MCF 10A (cell line): ENCODE measurements around the gene PSMB8. TPM values are rescaled to one million over a fixed set of nuclear protein-coding genes. Genes with fewer than 3 reads are reported as not detected.

Experiments
- BruUV-seq: library from RNA; stranded (reverse); fragments of 400-500 nt; replicated peaks from 2 replicates; lab custom pipeline; 2021; lab: Mats Ljungman, UMichigan
- CTCF ChIA-PET: fragments of 300-600 bp; sonication (Branson Sonifier 250); formaldehyde crosslinking; extraction: SDS; loops from one replicate; lab custom pipeline; 2021; ENCODE audit warnings: antibody characterized with exemption, inconsistent platforms; lab: Yijun Ruan, JAX
- POLR2A ChIA-PET: fragments of 300-600, 350-650 bp; sonication (Branson Sonifier 250); formaldehyde crosslinking; extraction: SDS; loops from one replicate; lab custom pipeline; 2020; ENCODE audit warnings: antibody characterized with exemption, inconsistent platforms; lab: Yijun Ruan, JAX
- DNase-seq: peaks from one replicate; pipeline ENCODE4 v3.0.0-alpha.2; 2018; ENCODE audit not compliant: unreplicated experiment
- H3K27ac Mint-ChIP-seq: one replicate; pipeline ENCODE4 v1.8.0; 2022; ENCODE audit warnings: mild to moderate bottlenecking, low read depth, mixed read lengths; ENCODE audit not compliant: unreplicated experiment
- H3K27me3 Mint-ChIP-seq: one replicate; pipeline ENCODE4 v1.8.0; 2022; ENCODE audit warnings: mixed read lengths; ENCODE audit not compliant: insufficient read depth, unreplicated experiment
- H3K36me3 Mint-ChIP-seq: one replicate; pipeline ENCODE4 v1.8.0; 2022; ENCODE audit warnings: mild to moderate bottlenecking, moderate library complexity, mixed read lengths; ENCODE audit not compliant: insufficient read depth, unreplicated experiment
- H3K4me1 Mint-ChIP-seq: one replicate; pipeline ENCODE4 v1.8.0; 2022; ENCODE audit warnings: mixed read lengths; ENCODE audit not compliant: insufficient read depth, unreplicated experiment
- H3K4me3 Mint-ChIP-seq: one replicate; pipeline ENCODE4 v1.8.0; 2022; ENCODE audit warnings: mild to moderate bottlenecking, moderate library complexity, mixed read lengths; ENCODE audit not compliant: unreplicated experiment
- H3K9me3 Mint-ChIP-seq: one replicate; pipeline ENCODE4 v1.8.0; 2022; ENCODE audit warnings: mixed read lengths; ENCODE audit not compliant: unreplicated experiment
- intact Hi-C: fragments of 100-400 bp; cut with micrococcal nuclease; formaldehyde crosslinking; loops from 2 replicates; pipeline ENCODE4 v1.14.1; 2022
- total RNA-seq: library from RNA; stranded (reverse); gene quantifications from 2 replicates; pipeline ENCODE4 v1.2.3, GENCODE V29; 2022
- TF ChIP-seq, protein P1 (sequence below): fragments of 200-600 bp; IDR thresholded peaks from one replicate; pipeline ENCODE4 v1.8.0; 2022; ENCODE audit warnings: antibody characterized with exemption, mild to moderate bottlenecking; ENCODE audit not compliant: unreplicated experiment

Gene PSMB8
- total RNA-seq, 1 experiment from 2014 or later: 34.1 TPM

DNA sequence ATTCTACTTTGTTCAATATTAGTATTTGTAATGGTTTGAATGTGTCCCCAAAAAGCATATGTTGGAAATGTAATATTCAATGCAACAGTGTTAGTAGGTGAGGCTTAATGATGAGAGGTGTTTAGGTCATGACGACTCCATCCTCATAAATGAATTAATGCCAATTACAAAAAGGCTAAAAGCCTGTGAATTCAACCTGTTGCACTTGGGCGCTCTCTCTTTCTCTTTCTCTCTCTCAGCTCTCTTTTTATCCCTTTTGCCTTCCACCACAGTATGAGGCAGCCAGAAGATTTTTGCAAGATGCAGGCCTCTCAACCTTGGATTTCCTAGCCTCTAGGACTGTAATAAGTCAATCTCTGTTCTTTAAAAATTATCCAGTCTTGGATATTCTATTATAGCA lies 44.7 kb upstream of the PSMB8 start:
- no peak for DNase-seq
- Mint-ChIP-seq H3K4me1 (peaks cover 11% of the 10 kb centered on the region), H3K27ac (no peak overlapping the region), H3K4me3 (no peak overlapping the region), H3K27me3 (no peaks in the 10 kb centered on the region), H3K9me3 (no peaks in the 10 kb centered on the region), H3K36me3 (no peaks in the 10 kb centered on the region)
- intact Hi-C loops: loop anchor here (5.0 kb wide), 1 partner anchor 44 kb away; no protein-coding TSS in a partner anchor
- CTCF ChIA-PET: interaction anchor here (0.6 kb wide), 1 partner anchor 30 kb away, joined by 3 read pairs; no protein-coding TSS in a partner anchor
- POLR2A ChIA-PET: interaction anchor here (1.0 kb wide), 1 partner anchor 79 kb away, joined by 3 read pairs; no protein-coding TSS in a partner anchor
- TF ChIP-seq, protein P1, sequence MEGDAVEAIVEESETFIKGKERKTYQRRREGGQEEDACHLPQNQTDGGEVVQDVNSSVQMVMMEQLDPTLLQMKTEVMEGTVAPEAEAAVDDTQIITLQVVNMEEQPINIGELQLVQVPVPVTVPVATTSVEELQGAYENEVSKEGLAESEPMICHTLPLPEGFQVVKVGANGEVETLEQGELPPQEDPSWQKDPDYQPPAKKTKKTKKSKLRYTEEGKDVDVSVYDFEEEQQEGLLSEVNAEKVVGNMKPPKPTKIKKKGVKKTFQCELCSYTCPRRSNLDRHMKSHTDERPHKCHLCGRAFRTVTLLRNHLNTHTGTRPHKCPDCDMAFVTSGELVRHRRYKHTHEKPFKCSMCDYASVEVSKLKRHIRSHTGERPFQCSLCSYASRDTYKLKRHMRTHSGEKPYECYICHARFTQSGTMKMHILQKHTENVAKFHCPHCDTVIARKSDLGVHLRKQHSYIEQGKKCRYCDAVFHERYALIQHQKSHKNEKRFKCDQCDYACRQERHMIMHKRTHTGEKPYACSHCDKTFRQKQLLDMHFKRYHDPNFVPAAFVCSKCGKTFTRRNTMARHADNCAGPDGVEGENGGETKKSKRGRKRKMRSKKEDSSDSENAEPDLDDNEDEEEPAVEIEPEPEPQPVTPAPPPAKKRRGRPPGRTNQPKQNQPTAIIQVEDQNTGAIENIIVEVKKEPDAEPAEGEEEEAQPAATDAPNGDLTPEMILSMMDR: no peak
- no TSS peak for BruUV-seq

GRCh38 chr6:32887616-32888015 lies 43.8 kb upstream of the PSMB8 start:
- no peaks in the 10 kb centered on the region for H3K27me3 Mint-ChIP-seq
- intact Hi-C loops: loop anchor here (5.0 kb wide), 1 partner anchor 45 kb away; no protein-coding TSS in a partner anchor
- H3K27ac Mint-ChIP-seq: no peak overlapping the region
- BruUV-seq: no TSS peak
- H3K4me1 Mint-ChIP-seq: peaks cover 11% of the 10 kb centered on the region
- ChIA-PET CTCF (interaction anchor here (1.0 to 2.9 kb wide), 3 partner anchors 60 to 97 kb away, joined by 4 to 23 read pairs (median 22); partner anchors contain the start of gene HLA-DMA), POLR2A (interaction anchor here (1.0 kb wide), 2 partner anchors 80 to 97 kb away, joined by 3 read pairs; no protein-coding TSS in a partner anchor)
- TF ChIP-seq, protein P1: no peak
- H3K36me3 Mint-ChIP-seq: no peaks in the 10 kb centered on the region
- no peaks in the 10 kb centered on the region for H3K9me3 Mint-ChIP-seq
- no peak overlapping the region for H3K4me3 Mint-ChIP-seq
- no peak for DNase-seq

DNA sequence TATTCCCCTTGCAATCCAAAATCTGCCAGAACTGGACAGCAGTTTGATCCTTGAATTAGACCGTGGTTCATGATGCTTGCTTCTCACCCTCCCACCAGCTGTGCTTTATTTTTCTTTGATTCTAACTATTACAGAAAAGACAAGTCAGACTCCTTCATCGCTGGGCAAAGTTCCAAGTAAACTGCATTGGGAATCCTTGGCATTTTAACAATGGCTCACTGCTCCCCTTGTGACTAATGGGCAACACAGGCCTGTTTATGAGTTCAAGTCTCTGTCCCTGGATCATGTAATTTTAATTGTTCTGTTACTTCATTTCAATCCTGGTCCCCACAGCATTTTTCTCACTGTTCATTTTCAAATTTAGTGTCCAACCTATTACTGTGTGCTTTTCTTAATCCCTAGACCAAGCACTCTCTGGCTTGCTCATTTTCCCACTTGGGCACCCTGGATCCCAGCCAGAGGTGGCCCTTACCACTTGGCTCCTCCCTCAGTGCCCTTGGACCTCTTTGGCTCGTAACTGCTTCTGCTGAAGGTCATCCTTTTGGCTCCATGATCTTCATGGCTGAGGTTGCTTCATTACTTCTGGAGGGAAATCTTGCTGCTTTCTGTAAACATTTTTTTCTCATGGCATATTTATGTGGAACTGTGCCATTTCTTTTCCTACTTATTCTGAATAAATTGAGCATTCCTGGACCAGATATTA lies 43.0 kb upstream of the PSMB8 start:
- Mint-ChIP-seq H3K9me3 (no peaks in the 10 kb centered on the region), H3K4me3 (no peak overlapping the region), H3K36me3 (no peaks in the 10 kb centered on the region), H3K27me3 (no peaks in the 10 kb centered on the region), H3K4me1 (peaks cover 11% of the 10 kb centered on the region), H3K27ac (no peak overlapping the region)
- TF ChIP-seq, protein P1: no peak
- CTCF ChIA-PET: interaction anchor here (0.5 to 2.9 kb wide), 18 partner anchors 8 to 106 kb away, joined by 3 to 31 read pairs (median 6); partner anchors contain the start of gene HLA-DMA
- POLR2A ChIA-PET: interaction anchor here (0.9 to 2.1 kb wide), 5 partner anchors 8 to 98 kb away, joined by 3 to 9 read pairs (median 4); partner anchors contain the start of gene BRD2
- no TSS peak for BruUV-seq
- peak; percentile 80 for DNase-seq
- intact Hi-C loops: loop anchor here (5.0 kb wide), 1 partner anchor 45 kb away; no protein-coding TSS in a partner anchor

DNA sequence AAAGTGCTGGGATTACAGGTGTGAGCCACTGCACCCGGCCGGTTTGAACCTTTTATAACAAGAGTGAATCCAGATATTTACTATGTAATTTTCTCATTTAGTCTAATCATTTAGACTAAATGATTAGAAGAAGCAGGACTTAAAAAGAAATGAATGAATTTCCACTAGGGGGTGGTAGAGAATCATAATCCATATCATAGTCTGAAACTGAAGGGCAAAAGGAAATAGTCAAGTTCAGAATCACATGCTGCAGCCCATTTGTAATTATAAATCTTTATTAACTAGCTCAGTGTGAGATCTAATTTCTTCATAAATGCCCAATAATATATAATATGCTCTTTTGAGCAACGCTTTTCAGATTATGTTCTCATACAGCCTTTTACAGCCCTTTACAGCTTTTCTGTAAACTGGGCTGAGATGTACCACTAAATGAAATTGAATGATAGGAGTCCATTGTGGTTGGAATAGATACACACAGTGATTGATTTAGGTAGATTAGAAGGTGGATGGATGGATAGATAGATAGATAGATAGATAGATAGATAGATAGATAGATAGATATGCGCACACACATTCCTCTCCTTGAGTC lies 41.9 kb upstream of the PSMB8 start:
- no peaks in the 10 kb centered on the region for H3K27me3 Mint-ChIP-seq
- no peaks in the 10 kb centered on the region for H3K9me3 Mint-ChIP-seq
- POLR2A ChIA-PET: interaction anchor here (0.6 to 2.1 kb wide), 8 partner anchors 9 to 99 kb away, joined by 3 to 9 read pairs (median 4); partner anchors contain the start of gene BRD2
- TF ChIP-seq, protein P1: peak; percentile 56
- intact Hi-C loops: loop anchor here (1.0 to 5.0 kb wide), 3 partner anchors 47 to 99 kb away; no protein-coding TSS in a partner anchor
- H3K4me3 Mint-ChIP-seq: no peak overlapping the region
- peaks cover 11% of the 10 kb centered on the region for H3K4me1 Mint-ChIP-seq
- H3K27ac Mint-ChIP-seq: no peak overlapping the region
- peak; percentile 74 for DNase-seq
- CTCF ChIA-PET: interaction anchor here (0.6 to 2.9 kb wide), 30 partner anchors 9 to 397 kb away, joined by 3 to 31 read pairs (median 5); partner anchors contain the start of genes HLA-DMA and TAP2
- no peaks in the 10 kb centered on the region for H3K36me3 Mint-ChIP-seq
- BruUV-seq: no TSS peak
